ENCODE measurements around the gene TCERG1L. TPM values are rescaled to one million over a fixed set of nuclear protein-coding genes. Genes with fewer than 3 reads are reported as not detected.

The TCERG1L gene
- total RNA-seq, 1 donor from 2014 or later = 0.46 TPM

DNA sequence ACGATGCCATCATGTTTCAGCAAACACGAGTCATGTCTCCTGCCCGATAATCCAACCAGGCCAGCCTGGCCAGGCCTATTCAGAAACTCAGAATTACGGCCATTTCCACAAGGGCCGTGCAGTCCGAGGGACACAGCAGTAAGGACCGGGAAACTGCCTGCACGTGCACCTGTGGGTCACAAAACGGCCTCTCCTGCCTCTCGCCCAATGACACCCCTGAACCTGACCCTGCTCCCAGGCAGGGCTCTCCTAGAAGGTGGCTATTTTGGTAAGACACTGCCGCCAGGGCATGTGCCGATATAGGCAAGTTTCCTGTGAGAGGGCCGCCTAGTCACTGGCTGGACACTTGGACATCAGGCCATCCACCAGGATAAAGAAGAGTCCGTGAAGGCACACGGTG, 196.7 kb downstream of the TCERG1L start:
- Histone ChIP-seq H3K27me3 (ENCODE audit: control insufficient read depth, insufficient read depth, low read length) (no peaks in the 10 kb centered on the region), H3K4me3 (ENCODE audit: low read depth, low read length) (no peak overlapping the region), H3K36me3 (ENCODE audit: control insufficient read depth, insufficient read depth, low read length) (no peaks in the 10 kb centered on the region)
- TF ChIP-seq, protein P1, sequence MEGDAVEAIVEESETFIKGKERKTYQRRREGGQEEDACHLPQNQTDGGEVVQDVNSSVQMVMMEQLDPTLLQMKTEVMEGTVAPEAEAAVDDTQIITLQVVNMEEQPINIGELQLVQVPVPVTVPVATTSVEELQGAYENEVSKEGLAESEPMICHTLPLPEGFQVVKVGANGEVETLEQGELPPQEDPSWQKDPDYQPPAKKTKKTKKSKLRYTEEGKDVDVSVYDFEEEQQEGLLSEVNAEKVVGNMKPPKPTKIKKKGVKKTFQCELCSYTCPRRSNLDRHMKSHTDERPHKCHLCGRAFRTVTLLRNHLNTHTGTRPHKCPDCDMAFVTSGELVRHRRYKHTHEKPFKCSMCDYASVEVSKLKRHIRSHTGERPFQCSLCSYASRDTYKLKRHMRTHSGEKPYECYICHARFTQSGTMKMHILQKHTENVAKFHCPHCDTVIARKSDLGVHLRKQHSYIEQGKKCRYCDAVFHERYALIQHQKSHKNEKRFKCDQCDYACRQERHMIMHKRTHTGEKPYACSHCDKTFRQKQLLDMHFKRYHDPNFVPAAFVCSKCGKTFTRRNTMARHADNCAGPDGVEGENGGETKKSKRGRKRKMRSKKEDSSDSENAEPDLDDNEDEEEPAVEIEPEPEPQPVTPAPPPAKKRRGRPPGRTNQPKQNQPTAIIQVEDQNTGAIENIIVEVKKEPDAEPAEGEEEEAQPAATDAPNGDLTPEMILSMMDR (IDR thresholded peaks at IDR 0.05; ENCODE audit: insufficient read depth, low read length, poor library complexity, severe bottlenecking) = no peak
- DNase-seq (ENCODE audit: low read depth) = no peak

DNA sequence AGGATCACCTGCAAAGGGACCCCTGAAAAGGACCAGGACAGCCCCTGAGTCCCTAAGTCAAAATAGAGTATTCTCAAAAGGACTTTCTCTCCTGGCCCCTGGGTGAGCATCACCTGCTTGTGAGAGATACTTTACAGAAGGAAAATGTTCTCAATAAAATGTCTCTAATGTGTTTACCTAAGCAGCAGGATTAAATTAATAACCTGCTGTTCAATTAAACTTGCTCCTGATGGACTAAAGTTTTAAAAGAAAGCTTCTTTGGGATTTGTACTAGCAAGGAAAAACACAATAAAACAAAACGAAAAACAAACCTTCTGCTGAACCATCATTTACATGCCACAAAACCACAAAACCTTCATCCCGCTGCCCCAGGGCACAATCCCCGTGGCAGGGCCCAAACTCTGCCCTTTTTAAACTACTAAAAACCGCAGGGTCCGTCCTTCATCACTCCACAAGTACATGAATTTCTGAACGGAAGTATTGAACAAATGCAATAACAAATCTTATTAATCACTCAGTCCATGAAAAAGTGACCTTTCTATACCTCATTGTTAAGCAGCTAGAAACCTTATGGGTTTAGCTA, 197.7 kb downstream of the TCERG1L start:
- Histone ChIP-seq H3K27me3 (ENCODE audit: control insufficient read depth, insufficient read depth, low read length) (no peaks in the 10 kb centered on the region), H3K36me3 (ENCODE audit: control insufficient read depth, insufficient read depth, low read length) (no peaks in the 10 kb centered on the region), H3K4me3 (ENCODE audit: low read depth, low read length) (no peak overlapping the region)
- DNase-seq (ENCODE audit: low read depth) = no peak
- TF ChIP-seq, protein P1 (IDR thresholded peaks at IDR 0.05; ENCODE audit: insufficient read depth, low read length, poor library complexity, severe bottlenecking) = no peak

DNA sequence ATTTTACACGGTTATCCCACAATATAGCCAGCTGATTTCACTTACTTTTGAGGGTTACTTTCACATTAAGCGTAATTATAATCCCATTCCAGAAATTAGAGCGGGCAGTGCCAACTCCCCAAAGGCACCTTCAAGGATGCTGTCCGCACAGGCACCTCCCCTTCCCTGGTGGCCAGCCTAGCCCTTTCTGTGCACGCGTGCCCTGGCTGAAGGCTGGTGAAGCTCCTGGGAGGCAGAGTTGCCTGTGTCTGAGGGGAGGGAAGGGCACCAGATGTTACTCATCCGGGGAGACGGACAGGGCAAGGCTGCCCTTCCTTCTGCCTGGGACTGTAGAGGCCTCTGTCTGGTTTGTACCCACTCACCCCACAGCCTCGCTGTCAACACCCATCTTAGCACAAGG, 198.4 kb downstream of the TCERG1L start:
- Histone ChIP-seq H3K27me3 (ENCODE audit: control insufficient read depth, insufficient read depth, low read length) (no peaks in the 10 kb centered on the region), H3K36me3 (ENCODE audit: control insufficient read depth, insufficient read depth, low read length) (no peaks in the 10 kb centered on the region), H3K4me3 (ENCODE audit: low read depth, low read length) (no peak overlapping the region)
- TF ChIP-seq, protein P1 (IDR thresholded peaks at IDR 0.05; ENCODE audit: insufficient read depth, low read length, poor library complexity, severe bottlenecking) = no peak
- DNase-seq (ENCODE audit: low read depth) = no peak

DNA sequence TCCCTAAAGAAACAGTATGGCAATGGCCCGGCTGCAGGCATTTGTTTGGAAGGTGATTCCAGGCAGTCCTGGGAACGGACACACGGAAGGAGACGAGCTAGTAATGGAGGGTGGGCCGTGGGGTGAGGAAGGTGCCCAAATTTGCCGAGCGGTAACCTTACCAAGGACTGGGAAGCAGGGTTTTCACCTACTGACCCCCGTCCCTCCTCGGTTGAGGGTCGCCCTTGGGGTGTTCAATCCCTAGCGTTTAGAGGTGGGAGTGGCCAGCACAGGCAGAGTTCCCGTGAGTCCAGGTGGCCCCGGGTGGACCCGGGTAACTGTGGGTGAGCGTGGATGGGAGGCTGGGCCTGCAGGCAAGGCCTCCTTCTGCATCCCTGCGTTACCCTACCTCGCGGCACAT, 198.8 kb downstream of the TCERG1L start:
- H3K36me3 ChIP-seq (ENCODE audit: control insufficient read depth, insufficient read depth, low read length) = no peaks in the 10 kb centered on the region
- DNase-seq (ENCODE audit: low read depth) = no peak
- TF ChIP-seq, protein P1 (IDR thresholded peaks at IDR 0.05; ENCODE audit: insufficient read depth, low read length, poor library complexity, severe bottlenecking) = no peak
- no peaks in the 10 kb centered on the region for H3K27me3 ChIP-seq (ENCODE audit: control insufficient read depth, insufficient read depth, low read length)
- H3K4me3 ChIP-seq (ENCODE audit: low read depth, low read length) = no peak overlapping the region

DNA sequence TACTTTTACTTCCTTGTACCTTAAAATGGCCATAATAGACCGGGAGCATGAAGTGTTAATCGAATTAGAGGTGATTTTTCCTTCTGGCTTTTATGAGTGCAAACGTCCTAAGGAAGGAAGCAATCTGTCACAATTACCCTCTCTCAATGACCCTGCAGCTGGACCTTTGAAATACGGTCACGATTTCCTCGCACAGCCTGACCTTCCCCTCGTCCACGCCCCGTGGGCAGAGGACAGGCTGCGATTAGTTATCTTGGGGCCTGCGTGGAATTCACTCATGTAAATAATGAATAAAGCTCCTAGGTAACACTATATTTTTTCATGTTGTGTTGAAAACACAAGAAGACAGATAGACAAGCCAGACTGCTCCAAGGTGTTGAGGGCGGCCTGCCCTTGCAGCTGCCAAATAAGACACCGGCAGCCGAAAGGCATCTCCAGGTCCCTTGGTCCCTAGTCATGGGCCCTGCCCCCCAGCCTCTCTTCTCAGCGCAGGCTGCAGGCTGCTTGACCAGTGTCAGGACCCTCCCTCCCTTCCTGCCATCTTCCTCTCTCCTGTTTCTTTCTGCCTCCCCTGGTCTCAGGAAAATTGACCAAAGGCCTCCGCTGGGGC, 199.9 kb downstream of the TCERG1L start:
- TF ChIP-seq, protein P1 (IDR thresholded peaks at IDR 0.05; ENCODE audit: insufficient read depth, low read length, poor library complexity, severe bottlenecking) = no peak
- H3K4me3 ChIP-seq (ENCODE audit: low read depth, low read length) = no peak overlapping the region
- H3K27me3 ChIP-seq (ENCODE audit: control insufficient read depth, insufficient read depth, low read length) = no peaks in the 10 kb centered on the region
- H3K36me3 ChIP-seq (ENCODE audit: control insufficient read depth, insufficient read depth, low read length) = no peaks in the 10 kb centered on the region
- no peak for DNase-seq (ENCODE audit: low read depth)

DNA sequence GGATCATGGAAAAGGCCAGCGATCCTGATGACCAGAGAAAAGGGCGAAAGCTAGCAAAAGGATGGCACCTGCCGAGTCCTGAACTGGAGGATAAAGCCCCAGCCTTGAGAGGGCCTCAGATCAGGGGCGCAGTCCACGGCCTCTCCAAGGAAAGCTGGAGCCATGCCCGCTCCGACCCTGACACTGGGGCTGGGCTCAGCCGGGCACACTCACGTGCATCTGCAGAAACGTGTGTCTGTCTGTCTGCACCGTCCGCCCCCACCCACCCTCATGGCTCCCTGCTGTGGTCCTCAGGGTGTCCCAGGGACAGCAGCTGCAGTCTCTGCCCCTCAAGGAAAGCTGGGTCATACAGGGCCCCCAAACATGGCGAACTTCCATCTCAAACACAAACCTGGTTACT, 200.5 kb downstream of the TCERG1L start:
- H3K27me3 ChIP-seq (ENCODE audit: control insufficient read depth, insufficient read depth, low read length) = no peaks in the 10 kb centered on the region
- no peaks in the 10 kb centered on the region for H3K36me3 ChIP-seq (ENCODE audit: control insufficient read depth, insufficient read depth, low read length)
- H3K4me3 ChIP-seq (ENCODE audit: low read depth, low read length) = no peak overlapping the region
- TF ChIP-seq, protein P1 (IDR thresholded peaks at IDR 0.05; ENCODE audit: insufficient read depth, low read length, poor library complexity, severe bottlenecking) = no peak
- no peak for DNase-seq (ENCODE audit: low read depth)

Data from kidney epithelial cell (primary cell).